Measurements from ENCODE around the gene GALNT9. TPM values are rescaled to one million over a fixed set of nuclear protein-coding genes. Genes with fewer than 3 reads are reported as not detected.

Gene GALNT9
- polyA plus RNA-seq, 3 donors: not detected

DNA sequence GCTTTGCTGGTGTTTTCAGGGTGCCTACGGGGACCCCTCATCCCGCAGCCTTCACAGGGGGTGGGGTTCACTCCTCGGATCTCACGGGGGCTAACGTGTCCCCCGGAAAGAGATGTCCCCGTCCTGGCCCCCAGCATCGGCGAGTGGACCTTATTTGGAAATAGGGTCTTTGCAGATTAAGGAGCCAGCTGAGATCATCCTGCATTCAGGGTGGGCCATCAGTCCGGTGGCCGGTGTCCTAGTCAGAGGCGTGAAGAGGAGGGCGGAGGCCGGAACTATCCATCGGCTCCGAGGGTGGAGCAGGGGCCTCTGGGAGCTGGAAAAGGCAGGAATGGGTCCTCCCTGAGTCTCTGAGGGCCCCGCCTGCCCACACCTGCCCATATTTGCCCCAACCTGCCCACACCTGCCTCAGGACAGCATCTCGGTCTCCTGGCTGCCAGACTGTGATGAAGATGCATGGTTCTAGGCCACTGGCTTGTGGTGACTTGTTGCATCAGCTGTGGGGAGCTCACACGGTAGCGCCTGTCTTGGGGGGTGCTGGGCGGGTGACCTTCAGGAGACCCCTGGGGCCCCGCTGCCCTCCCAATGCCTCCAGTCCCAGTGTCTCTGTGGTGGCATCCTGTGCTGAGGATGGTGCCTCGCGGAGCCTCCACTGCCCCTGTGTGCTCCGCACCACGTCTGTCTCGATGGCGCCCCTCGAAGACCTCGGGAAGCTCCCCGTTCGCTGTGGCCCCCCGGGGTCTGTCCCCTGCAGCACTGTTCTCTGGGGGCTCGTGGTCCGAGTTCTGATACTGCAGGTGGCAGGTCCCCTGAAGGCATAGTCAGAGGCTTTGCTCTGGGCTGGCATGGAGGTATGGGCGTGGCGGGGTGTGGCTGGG, 170.5 kb downstream of the GALNT9 start:
- H3K27ac Mint-ChIP-seq: no peak overlapping the region
- H3K4me3 ChIP-seq (replicated peaks in 1 of 3; ENCODE audit: low read depth in 2 of 3, low read length in 3 of 3): no peak overlapping the region
- no peaks in the 10 kb centered on the region for H3K36me3 Mint-ChIP-seq
- H3K9me3 ChIP-seq (replicated peaks in 1 of 2; ENCODE audit: control insufficient read depth in 1 of 2, insufficient read depth in 1 of 2, low read length in 2 of 2): peaks cover 0 to 8% of the 10 kb centered on the region in 2 donors
- no peak for DNase-seq
- no peaks in the 10 kb centered on the region for H3K27me3 ChIP-seq (ENCODE audit: control insufficient read depth in 2 of 2, insufficient read depth in 2 of 2, low read length in 2 of 2)
- no peak overlapping the region for H3K4me2 ChIP-seq (replicated peaks; ENCODE audit: extremely low read depth, low read length, poor library complexity, severe bottlenecking)
- no peaks in the 10 kb centered on the region for H4K20me1 ChIP-seq (ENCODE audit: insufficient read depth, low read length)
- no peaks in the 10 kb centered on the region for H3K79me2 ChIP-seq (ENCODE audit: insufficient read depth, low read length)
- H2AFZ ChIP-seq (ENCODE audit: insufficient read depth, low read depth, low read length, poor library complexity, severe bottlenecking): no peak overlapping the region
- H3K36me3 ChIP-seq (replicated peaks in 1 of 2; ENCODE audit: control insufficient read depth in 1 of 2, insufficient read depth in 2 of 2, low read length in 2 of 2): peaks cover 0 to 27% of the 10 kb centered on the region in 2 donors
- H3K4me1 Mint-ChIP-seq: peaks cover 22% of the 10 kb centered on the region
- intact Hi-C loops (cut with micrococcal nuclease): no loop called here
- H3K4me1 ChIP-seq (ENCODE audit: control insufficient read depth in 1 of 2, insufficient read depth in 2 of 2, low read length in 2 of 2): peaks cover 22 to 26% of the 10 kb centered on the region in 2 donors
- no peak overlapping the region for H3K9ac ChIP-seq (ENCODE audit: insufficient read depth, low read length, poor library complexity, severe bottlenecking)
- peaks cover 7 to 10% (median 8%) of the 10 kb centered on the region in 3 donors for H3K27me3 Mint-ChIP-seq (ENCODE audit: low read depth in 3 of 3)
- TF ChIP-seq, protein P1, sequence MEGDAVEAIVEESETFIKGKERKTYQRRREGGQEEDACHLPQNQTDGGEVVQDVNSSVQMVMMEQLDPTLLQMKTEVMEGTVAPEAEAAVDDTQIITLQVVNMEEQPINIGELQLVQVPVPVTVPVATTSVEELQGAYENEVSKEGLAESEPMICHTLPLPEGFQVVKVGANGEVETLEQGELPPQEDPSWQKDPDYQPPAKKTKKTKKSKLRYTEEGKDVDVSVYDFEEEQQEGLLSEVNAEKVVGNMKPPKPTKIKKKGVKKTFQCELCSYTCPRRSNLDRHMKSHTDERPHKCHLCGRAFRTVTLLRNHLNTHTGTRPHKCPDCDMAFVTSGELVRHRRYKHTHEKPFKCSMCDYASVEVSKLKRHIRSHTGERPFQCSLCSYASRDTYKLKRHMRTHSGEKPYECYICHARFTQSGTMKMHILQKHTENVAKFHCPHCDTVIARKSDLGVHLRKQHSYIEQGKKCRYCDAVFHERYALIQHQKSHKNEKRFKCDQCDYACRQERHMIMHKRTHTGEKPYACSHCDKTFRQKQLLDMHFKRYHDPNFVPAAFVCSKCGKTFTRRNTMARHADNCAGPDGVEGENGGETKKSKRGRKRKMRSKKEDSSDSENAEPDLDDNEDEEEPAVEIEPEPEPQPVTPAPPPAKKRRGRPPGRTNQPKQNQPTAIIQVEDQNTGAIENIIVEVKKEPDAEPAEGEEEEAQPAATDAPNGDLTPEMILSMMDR (IDR thresholded peaks at IDR 0.05): no peak
- H3K9me3 Mint-ChIP-seq: peaks cover 0 to 14% (median 6%) of the 10 kb centered on the region in 7 donors
- WGBS (ENCODE audit: insufficient coverage): 92% methylated on average over 34 of the region's 37 CpGs
- H3K27ac ChIP-seq (ENCODE audit: low read depth in 1 of 2, low read length in 2 of 2): no peak overlapping the region
- no peak overlapping the region for H3K4me3 Mint-ChIP-seq

DNA sequence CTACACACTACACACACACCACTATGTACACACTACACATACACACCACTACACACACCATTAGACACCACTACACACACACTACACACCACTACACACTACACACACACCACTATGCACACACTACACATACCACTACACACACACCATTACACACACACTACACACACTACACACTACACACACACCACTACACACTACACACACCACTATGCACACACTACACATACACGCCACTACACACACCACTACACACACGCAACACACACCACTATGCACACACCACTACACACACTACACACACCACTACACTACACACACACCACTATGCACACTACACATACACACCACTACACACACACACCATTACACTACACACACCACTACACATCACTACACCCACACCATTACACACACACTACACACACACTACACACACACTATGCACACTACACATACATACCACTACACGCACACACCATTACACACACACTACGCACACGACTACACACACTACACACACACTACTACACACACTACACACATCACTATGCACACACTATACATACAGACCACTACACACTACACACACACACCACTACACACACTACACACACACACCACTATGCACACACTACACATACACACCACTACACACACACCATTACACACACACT, 171.5 kb downstream of the GALNT9 start:
- Histone ChIP-seq H3K9ac (ENCODE audit: insufficient read depth, low read length, poor library complexity, severe bottlenecking) (no peak overlapping the region), H3K79me2 (ENCODE audit: insufficient read depth, low read length) (no peaks in the 10 kb centered on the region), H3K27me3 (ENCODE audit: control insufficient read depth in 2 of 2, insufficient read depth in 2 of 2, low read length in 2 of 2) (no peaks in the 10 kb centered on the region), H3K4me3 (replicated peaks in 1 of 3; ENCODE audit: low read depth in 2 of 3, low read length in 3 of 3) (no peak overlapping the region), H3K9me3 (replicated peaks in 1 of 2; ENCODE audit: control insufficient read depth in 1 of 2, insufficient read depth in 1 of 2, low read length in 2 of 2) (peaks cover 0 to 8% of the 10 kb centered on the region in 2 donors), H3K27ac (ENCODE audit: low read depth in 1 of 2, low read length in 2 of 2) (no peak overlapping the region), H2AFZ (ENCODE audit: insufficient read depth, low read depth, low read length, poor library complexity, severe bottlenecking) (no peak overlapping the region), H3K4me2 (replicated peaks; ENCODE audit: extremely low read depth, low read length, poor library complexity, severe bottlenecking) (no peak overlapping the region), H3K36me3 (replicated peaks in 1 of 2; ENCODE audit: control insufficient read depth in 1 of 2, insufficient read depth in 2 of 2, low read length in 2 of 2) (peaks cover 0 to 27% of the 10 kb centered on the region in 2 donors), H4K20me1 (ENCODE audit: insufficient read depth, low read length) (no peaks in the 10 kb centered on the region), H3K4me1 (ENCODE audit: control insufficient read depth in 1 of 2, insufficient read depth in 2 of 2, low read length in 2 of 2) (peaks cover 15 to 18% of the 10 kb centered on the region in 2 donors)
- TF ChIP-seq, protein P1 (IDR thresholded peaks at IDR 0.05): no peak
- DNase-seq: no peak
- peaks cover 17% of the 10 kb centered on the region for H3K4me1 Mint-ChIP-seq
- 98% methylated on average over 5 of the region's 5 CpGs for WGBS (ENCODE audit: insufficient coverage)
- H3K36me3 Mint-ChIP-seq: peaks cover 0 to 2% of the 10 kb centered on the region in 2 donors
- H3K27ac Mint-ChIP-seq: no peak overlapping the region
- peaks cover 4 to 10% (median 7%) of the 10 kb centered on the region in 3 donors for H3K27me3 Mint-ChIP-seq (ENCODE audit: low read depth in 3 of 3)
- intact Hi-C loops (cut with micrococcal nuclease): no loop called here
- H3K9me3 Mint-ChIP-seq: peaks cover 0 to 14% (median 6%) of the 10 kb centered on the region in 7 donors
- H3K4me3 Mint-ChIP-seq: no peak overlapping the region
